Right lobe of liver (tissue), 4 donors: ENCODE data around the gene RNF5.

Experiments
- CTCF ChIP-seq, 4 donors: fragments of 200-600 bp in 3 of 4; fragments of 450-650 bp in 1 of 4; IDR thresholded peaks; one replicate each; pipeline versions ENCODE4 v1.5.1 to v1.8.0; 2016 to 2022; ENCODE audit warnings: antibody characterized with exemption in 4 of 4, mild to moderate bottlenecking in 2 of 4
- POLR2A ChIP-seq: fragments of 450-650 bp; IDR thresholded peaks from one replicate; pipeline ENCODE4 v1.6.1; 2017; ENCODE audit warnings: antibody characterized with exemption, mild to moderate bottlenecking
- donor health status: DM: no; HTN: no; CAD: no.
- donor health status: DM: no; HTN: no; CAD: no.
- donor health status: DM: no; HTN: yes; CAD: no.

- TF ChIP-seq POLR2A (no peak), CTCF (IDR thresholded peaks at IDR 0.05) (no peak)
Measured at GRCh38 chr6:32194388-32194787, 16.2 kb downstream of the RNF5 start.
